HG03159 (cell line): ENCODE results near the gene EAF2.
A peak's percentile ranks its signal among the peaks of the same experiment; 100 is the strongest.

Source experiments
- ATAC-seq: cut with Tn5 transposase; IDR thresholded peaks from one replicate; pipeline ENCODE4 v1.9.1; 2021; ENCODE audit warnings: mild to moderate bottlenecking, moderate library complexity; ENCODE audit not compliant: unreplicated experiment

EAF2 gene

DNA sequence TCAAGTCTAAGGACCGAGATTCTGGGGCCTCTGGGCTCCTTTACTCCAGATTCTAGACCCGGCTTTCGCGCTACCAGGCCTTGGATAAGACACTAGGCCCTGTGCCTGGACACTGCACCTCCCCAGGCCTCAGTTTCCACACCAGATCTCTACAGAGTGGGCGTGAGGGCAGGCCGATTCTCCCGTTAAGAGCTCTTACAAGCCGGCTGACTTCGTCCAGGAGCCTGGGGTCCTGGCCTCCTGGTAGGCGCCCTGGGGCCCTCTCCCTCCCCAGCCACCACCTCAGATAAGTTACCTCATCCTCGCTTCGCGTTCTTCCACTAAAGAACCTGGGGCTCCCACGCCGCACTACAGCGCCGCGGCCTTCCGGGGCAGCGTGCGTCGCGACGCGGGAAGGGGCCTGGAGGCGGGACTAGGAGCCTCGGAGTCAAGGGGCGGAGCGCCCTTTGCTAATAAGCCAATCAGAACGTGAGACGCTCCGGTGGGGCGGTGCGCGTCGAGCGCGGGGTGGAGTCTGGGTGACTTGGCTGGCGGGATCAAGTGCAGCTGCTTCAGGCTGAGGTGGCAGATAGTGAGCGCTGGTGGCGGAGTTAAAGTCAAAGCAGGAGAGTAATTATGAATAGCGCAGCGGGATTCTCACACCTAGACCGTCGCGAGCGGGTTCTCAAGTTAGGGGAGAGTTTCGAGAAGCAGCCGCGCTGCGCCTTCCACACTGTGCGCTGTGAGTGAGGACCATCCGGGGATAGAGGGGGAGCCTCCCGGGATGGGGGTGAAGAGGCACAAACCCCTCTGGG is at the start of gene EAF2, which contains the start of gene IQCB1:
TSS of gene EAF2 (plus strand) at position 539 of the 794 bp plus-strand sequence. CDS start at position 616, 77 bp downstream.
TSS of gene IQCB1 (minus strand) at position 390 of the 794 bp plus-strand sequence. CDS start 6,100 bp downstream, outside the sequence.
- peak; percentile 99 for ATAC-seq

DNA sequence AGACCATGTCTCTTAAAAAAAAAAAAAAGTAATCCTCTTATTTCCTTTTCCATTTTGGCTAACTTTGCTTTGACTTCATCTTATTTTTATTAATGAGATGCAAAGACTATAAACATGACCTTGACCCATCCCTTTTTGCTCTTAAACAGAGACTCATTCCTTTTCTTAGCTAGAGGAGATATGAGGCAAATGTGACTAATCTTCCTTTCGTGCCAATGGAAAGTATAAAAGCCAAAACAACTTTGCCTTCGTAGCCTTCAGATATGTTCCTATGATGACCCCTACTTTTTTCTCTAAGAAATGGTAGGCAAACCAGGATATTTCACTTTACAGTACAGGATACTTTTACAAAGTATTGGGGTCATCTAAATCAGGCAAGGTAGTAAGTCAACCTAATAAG is 48.5 kb upstream of the EAF2 start:
- no peak for ATAC-seq

DNA sequence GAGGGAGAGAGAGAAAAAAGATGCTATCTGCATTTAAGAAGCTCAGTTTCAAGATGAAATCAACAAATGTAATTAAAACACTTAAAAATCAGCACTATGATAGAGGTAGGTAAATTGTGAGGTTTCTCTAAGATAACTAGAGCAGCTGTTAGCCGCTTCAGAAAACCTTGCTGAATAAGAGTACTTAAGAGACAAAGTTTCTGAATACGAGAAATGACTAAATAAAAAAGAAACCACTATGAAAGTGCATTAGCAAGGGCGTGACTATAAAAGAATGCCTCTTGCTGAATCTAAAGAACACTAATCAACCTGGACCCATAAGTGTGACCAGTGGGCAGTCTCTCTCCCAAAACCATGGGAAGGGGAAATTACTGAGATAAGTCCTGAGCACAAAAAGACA is 41.9 kb upstream of the EAF2 start:
- no peak for ATAC-seq

DNA sequence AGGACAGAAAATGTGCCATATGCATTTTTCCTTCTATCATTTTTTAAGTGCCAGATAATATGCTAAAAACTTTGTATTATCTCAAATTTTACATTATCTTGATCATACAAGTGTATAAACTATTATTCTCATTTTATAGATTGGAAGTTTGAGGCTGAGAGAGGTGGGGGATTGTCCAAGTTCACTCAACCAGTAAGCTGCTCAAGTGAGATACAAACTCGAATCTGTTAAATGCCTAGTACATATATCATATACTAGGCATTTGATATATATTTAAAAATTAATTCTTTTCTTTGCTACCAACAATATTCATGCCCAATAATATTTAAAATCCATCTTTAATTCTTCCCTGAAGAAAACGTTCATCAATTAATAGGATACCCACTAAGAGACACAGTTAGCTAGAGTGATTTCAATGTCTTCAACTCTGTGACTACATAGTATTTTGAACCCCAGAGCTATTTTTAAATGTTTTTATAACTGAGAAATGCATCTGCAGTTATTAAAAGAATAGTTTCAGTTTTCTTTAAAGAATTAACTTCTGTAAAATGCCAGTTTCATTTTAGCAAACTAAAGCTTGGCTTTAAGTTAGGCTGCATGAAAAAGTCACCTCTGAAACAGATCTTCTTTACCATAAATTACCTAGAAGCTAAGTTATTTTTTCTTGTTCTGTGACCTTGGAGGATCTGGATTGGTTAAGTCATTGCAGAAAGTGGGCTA is 40.6 kb upstream of the EAF2 start:
- no peak for ATAC-seq

DNA sequence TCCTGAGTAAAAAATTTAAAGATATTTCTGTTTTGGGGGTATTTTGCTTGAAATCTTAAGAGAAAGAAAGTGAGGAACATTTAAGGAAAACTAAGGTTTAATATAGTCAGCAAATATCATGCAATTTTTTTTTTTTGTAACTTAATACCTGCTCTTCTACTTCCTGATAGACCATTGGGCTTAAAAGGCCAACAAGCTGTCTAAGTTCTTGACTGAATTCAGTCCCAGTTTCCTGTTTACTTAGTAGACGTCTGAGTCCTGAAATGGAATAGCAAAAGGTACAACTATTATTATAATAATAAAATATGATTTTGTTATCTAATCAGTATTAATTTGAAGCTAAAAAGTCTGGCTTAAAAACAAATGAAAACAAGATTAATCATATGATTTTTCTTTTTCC is 38.0 kb upstream of the EAF2 start:
- ATAC-seq, result no peak

DNA sequence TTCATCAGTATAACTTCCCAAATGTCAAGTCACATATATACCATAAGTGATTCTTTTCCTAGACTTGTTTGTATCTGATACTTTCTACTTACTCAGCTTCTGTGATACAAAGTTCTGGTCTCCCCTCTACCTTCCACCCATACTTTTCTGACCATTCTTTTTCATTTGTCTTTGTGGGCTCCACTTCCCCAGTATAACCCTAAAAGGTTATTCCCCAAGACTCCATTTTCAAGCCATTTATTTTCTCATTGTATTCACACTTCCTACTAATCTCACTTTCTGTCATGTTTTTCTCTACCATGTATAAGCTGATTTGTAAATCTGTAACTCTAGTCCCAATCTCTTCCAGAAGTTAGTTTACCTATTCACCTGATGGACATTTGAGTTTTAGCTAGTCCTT is 34.1 kb upstream of the EAF2 start:
- ATAC-seq, result no peak

DNA sequence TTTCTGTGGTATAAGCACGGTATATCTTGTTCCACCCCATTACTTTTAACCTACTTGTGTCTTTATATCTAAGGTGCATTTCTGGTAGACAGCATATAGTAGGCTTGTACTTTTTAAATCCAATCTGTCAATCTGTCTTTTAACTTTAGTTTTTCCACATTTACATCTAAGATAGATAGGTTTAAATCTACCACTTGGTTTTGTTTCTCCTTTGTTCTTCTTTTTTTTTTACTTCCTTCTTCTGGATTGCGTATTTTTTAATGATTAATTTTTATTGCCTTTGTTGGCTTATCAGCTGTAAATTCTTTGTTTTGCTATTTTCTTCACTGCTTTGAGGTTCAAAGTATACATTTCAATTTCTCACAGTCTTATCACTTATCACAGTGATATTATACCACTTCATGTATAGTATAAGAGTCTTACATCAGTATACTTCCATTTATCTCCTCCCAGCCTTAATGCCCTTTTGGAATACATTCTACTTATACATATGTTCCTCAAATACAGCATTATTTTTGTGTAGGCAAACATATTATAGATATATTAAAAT is 31.2 kb upstream of the EAF2 start:
- ATAC-seq, result no peak

DNA sequence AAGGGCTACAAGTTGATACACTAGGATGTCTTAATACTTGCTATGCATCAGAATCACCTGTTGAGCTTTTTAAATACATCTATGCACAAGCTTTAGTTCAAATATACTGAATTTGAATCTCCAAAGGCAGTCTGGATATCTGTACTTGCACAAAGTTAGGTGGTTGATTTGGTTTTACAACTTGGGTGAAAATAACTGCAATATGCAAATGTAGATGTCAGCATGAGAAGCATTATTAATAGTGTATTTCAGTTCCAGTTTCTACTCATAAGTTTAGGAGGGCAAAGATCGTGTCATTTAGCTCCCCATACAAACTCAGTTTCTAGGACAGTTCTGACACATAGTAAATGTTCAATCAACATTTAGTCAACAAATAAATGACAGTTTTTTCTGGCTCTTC is 25.8 kb upstream of the EAF2 start:
- peak; percentile 99 for ATAC-seq

DNA sequence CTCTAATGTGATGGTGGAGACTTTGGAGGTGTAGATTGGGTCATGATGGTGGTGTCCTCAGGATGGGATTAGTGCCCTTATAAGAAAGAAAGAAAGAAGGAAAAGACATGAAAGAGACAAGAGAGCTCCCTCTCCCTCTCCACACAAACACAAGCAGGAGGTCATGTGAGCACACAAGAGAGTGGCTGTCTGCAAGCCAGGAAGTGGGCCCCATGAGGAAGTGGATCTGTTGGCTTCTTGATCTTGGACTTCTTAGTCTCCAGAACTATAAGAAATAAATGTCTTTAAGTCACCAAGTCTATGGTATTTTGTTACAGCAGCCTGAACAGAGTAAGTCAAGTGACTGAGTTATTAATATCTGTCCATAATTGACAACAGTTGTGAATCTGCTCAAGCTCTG is 17.3 kb upstream of the EAF2 start:
- ATAC-seq, result no peak

DNA sequence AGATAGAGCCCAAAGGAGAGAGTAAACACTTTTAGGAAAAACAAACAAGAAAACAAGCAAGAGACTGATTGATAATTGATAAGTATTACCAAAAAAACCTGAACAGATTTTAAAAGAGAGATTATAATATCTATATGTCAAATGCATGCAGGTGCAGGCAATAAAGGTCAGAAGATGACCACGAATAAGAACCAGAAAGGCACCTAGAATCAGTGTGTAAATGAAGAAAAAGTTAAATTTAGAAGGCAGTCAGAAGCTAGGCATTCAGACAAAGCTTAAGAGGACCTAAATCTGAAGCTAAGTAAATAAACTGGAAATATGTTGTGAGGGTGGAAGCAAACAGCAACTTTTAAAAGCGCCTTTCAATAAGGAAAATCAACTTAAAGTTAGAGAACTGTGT is 16.4 kb upstream of the EAF2 start:
- ATAC-seq, result no peak

DNA sequence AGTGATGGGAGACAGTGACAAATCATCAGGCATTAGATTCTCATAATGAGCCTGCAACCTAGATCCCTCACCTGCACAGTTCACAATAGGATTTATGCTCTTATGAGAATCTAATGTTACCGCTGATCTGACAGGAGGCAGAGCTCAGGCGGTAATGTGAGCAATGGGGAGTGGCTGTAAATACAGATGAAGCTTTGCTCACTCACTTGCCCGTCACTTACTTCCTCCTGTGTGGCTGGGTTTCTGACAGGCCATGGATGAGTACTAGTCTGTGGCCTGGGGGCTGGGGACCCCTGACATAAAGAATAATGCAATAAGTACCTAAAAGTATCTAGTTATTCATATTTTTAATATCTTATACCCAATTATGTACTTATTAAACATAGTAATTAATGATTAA is 15.8 kb upstream of the EAF2 start:
- ATAC-seq, result no peak

DNA sequence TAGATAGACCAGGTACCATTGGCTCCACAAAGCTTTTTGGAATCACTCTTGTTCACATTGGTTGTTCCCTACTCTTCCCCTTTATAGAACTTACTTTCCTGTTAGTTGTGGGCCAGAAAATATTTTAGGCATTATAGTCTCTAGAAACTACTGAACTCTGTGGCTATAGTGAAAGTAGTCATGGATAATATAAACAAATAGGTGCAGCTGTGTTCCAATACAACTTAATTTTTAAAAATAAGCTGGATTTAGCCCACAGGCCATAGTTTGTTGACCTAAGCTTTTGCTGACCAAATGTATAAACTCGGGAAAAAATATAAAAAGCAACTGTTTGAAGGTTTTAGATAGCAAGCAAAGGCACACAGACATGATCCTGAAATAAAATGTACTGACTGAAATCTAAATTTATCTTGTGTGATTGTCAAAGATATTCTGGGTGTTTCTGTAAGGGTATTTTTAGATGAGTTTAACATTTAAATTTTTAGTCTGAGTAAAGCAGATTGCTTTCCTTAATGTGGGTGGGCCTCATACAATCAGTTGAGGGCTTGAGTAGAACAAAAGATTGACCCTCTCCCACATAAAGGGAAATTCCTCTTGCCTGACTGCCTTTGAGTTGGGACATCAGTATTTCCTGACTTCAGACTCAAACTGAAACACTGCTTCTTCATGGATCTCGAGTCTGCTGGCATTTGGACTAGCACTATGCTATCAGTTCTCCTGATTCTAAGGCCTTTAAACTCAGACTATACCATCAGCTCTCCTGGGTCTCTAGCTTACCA is 13.4 kb upstream of the EAF2 start:
- no peak for ATAC-seq

DNA sequence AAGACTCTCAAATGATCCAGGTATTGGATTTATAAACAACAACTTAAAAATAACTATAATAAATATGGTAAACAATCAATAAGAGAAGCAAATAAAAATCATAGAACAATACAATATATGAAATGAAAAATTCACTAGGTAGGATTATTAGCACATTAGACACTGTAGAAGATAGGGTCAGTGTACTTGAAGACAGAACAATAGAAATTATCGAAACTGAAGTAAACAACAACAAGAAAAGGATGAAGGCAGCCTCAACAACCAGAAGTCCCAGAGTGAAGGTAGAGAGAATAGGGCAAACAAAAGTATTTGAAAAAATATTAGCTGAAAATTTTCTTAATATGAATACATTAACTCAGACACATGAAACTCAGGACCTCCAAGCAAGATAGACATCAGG is 12.0 kb upstream of the EAF2 start:
- ATAC-seq, result no peak

DNA sequence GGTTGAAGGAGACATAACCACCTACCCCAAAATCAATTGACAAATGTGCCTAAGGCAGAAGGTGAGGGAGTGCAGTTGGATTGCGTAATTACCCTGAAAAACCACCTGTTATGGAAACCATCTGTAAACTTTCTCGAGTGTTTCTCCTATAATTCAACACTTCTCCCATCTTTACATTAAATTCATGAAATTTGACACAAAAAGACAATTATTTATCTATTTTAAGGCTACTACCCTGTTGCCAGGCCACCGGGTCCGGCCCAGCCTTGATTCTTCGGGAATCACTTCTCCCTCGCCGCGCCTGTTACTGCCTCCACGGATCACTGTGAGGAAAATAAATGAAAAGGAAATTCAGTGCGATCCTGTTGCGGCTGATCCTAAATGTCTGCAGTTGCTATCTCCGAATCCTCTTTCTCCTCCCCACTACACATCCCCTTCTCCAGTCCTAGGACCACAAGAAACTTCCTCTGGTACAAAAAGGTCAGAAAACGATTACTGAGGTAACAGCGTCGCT is 795 bp upstream of the EAF2 start:
- no peak for ATAC-seq

DNA sequence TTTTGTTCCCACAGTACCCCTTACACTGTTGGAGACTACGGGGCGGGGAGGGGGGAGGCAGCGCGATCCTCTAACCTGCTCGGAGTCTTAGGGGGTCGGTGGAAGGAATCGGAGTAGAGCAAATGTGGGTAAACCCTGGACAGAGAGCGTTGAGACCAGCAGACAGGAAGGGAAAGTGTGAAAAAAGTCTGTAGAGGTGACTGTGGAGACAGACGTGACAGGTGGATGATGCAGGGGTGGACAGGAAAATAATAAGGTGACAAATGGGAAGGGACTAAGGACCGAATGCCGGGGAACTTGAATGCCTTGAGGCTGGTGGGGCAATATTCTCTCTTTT is 424 bp downstream of the EAF2 start:
- ATAC-seq, result peak; percentile 10

DNA sequence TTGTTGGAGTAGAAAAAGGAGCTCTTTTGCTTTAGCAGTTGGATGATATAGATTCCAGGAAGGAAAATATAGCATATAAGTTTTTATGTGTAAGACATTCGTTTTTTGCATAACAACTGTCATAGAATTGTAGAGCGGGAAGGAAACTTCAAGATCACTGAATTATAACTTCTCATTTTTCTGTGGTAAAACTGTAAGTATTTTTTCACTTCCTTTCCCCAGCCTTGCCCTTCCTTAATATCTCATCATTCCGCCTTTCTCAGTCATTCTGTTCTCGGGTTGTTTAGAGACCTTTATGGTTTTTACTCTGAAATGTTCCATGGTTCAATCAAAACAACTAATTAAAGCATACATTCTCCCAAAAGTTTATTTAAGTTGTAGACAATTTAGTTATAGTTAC is 1.1 kb downstream of the EAF2 start:
- no peak for ATAC-seq

DNA sequence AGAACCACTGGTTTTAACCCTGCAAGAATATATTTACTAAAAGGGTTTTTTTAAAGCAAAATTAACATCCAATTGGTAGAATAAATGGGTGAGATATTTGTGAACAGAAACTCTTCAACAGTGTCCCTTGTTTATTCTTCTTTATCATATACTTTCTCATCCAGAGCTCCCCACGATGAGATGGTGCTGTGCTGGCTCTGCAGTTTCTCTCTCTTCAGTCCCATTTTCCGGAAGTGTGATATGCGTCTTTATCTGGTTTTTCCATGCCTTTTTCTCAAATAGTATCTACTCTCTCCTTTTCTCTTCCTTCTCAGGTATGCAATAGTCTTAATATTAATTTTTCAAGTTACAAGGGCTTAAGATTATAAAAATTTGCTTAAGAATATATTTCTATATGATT is 1.5 kb downstream of the EAF2 start:
- no peak for ATAC-seq

DNA sequence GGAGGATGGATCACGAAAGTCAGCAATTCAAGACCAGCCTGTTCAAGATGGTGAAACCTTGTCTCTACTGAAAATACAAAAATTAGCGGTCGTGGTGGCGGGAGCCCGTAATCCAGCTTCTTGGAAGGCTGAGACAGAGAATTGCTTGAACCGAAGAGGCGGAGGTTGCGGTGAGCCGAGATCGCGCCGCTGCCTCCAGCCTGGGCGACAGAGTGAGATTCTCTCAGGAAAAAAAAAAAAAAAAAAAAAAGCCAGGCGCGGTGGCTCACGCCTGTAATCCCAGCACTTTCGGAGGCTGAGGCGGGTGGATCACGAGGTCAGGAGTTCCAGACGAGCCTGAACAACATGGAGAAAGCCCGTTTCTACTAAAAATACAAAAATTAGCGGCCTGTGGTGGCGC is 5.0 kb downstream of the EAF2 start:
- no peak for ATAC-seq

DNA sequence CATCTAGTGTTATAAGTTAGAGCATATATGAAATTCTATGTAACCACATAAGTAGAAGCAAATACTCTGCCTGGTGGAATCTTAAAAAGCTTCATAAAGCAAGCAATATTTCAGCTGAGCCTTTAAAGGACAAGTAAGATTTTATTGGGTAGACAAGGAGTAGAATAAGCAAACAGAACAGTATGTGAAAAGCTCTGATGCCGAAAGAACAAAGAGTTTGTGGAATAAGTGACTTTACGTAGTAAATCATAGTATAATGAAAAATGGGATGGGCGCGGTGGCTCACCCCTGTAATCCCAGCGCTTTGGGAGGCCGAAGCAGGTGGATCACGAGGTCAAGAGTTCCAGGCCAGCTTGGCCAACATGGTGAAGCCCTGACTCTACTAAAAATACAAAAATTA is 9.9 kb downstream of the EAF2 start:
- no peak for ATAC-seq

DNA sequence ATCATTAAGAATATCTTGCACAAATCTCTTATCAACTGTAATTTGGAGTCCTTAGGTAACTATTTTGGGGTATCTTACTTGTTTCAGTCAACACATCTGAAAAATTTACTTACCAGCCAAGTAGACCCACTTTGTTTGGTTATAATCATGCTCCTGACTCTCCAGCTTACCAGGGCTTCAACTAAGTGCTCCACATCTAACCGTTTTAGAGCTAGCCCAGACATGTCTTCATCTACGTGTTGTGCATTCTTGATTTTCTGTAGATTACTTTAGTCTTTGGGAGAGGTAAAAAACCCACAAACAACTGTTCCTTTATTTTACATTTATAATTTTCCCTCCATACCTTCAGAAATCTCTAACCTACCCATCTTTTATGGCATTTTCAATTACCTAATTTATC is 17.2 kb downstream of the EAF2 start:
- ATAC-seq, result no peak

DNA sequence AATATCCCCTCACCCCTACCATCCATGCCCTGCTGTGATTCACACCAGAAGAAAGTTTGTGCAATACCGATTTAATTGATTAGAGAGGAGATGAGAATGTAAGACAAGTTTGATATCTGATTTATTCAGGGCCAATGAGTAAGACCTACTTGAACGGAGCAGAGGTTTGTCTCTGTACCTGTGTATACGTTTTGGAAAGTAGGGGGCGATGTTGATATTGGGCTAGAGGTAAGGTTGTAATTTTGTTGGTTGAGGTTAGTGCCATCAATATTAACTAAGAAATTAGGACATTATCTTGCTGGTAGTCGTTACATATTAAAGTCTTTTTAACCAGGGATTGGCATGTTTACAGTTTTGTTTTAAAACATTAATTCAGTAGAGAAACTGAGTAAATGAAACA is 20.5 kb downstream of the EAF2 start:
- no peak for ATAC-seq
